ENCODE data around the gene ZBTB46. TPM values are rescaled to one million over a fixed set of nuclear protein-coding genes. Genes with fewer than 3 reads are reported as not detected.

Gene ZBTB46
- total RNA-seq (2021; ENCODE audit: unreplicated experiment) (10.7 TPM), Bru-seq, nascent RNA (percentile 43 among the genes with signal in this experiment), BruChase-seq, experiment 1, labeled RNA remaining after a 6-hour chase (percentile 51 among the genes with signal in this experiment), BruChase-seq, experiment 2, labeled RNA remaining after a 2-hour chase (percentile 49 among the genes with signal in this experiment)
- polyA plus RNA-seq (2012), result 4.1 and 4.8 TPM in 2 replicates
- long read RNA-seq, full-length matches to known transcripts, result 4 of 19 reads
- long read RNA-seq, partial matches to known transcripts, result 5 of 19 reads
- long read RNA-seq, other reads (novel, unspliced or antisense), result 10 of 19 reads

- Histone ChIP-seq H3K4me3 (replicated peaks in 1 of 2; ENCODE audit: low read depth in 1 of 2, low read length in 2 of 2) (peak within 1 kb of the TSS; percentile 38 to 59), H3K9me3 (ENCODE audit: control insufficient read depth in 1 of 2, insufficient read depth in 1 of 2, low read depth in 1 of 2, low read length in 2 of 2) (no peaks in the 10 kb centered on the region), H3K4me2 (ENCODE audit: low read length) (peak within 1 kb of the TSS; percentile 88), H3K79me2 (ENCODE audit: insufficient read depth, low read length) (0 out of 2 replicates have a peak, but pooled peaks cover 3% of the 10 kb centered on the region), H3K4me1 (ENCODE audit: control insufficient read depth in 1 of 2, insufficient read depth in 2 of 2, low read length in 2 of 2) (peaks cover 19 to 49% of the 10 kb centered on the region in 2 experiments), H3K36me3 (ENCODE audit: control insufficient read depth in 1 of 2, insufficient read depth in 2 of 2, low read length in 2 of 2) (no peaks in the 10 kb centered on the region), H3K27ac (ENCODE audit: low read depth, low read length) (peak within 1 kb of the TSS; percentile 51; the same call in 1 of the 2 replicates), H2AFZ (ENCODE audit: low read depth, low read length, poor library complexity, severe bottlenecking) (no peak within 1 kb of the TSS), H4K20me1 (ENCODE audit: insufficient read depth) (no peaks in the 10 kb centered on the region), H3K9me2 (ENCODE audit: insufficient read depth) (no peaks in the 10 kb centered on the region), H3K9ac (ENCODE audit: low read length) (peak within 1 kb of the TSS; percentile 45), H3K27me3 (ENCODE audit: insufficient read depth, low read length) (no peaks in the 10 kb centered on the region)
- POLR2A ChIA-PET, result no interaction called here
- RAD21 ChIA-PET (ENCODE audit: low non-redundant PET in 1 of 2, low total read pairs in 2 of 2, uncharacterized antibody in 2 of 2, unreplicated experiment in 2 of 2), result no interaction called here
- BruUV-seq (replicated peaks), result no TSS peak
- CTCF ChIA-PET, result no interaction called here
- intact Hi-C loops (cut with micrococcal nuclease), result no loop called here
- no peak for TF ChIP-seq EGR1 (IDR thresholded peaks at IDR 0.05; ENCODE audit: low read depth)
- TF ChIP-seq MAX (IDR thresholded peaks at IDR 0.05), result no peak
- TF ChIP-seq ZFX (IDR thresholded peaks at IDR 0.05), result no peak
- TF ChIP-seq REST (IDR thresholded peaks at IDR 0.05; ENCODE audit: low read depth), result no peak
- no peak for TF ChIP-seq POLR2A (IDR thresholded peaks at IDR 0.05; ENCODE audit: borderline replicate concordance, extremely low read depth, insufficient read depth, insufficient read length)
- no peak for TF ChIP-seq CEBPB (IDR thresholded peaks at IDR 0.05; ENCODE audit: low read depth)
- no peak for TF ChIP-seq SIN3A (IDR thresholded peaks at IDR 0.05; ENCODE audit: low read depth)
- TF ChIP-seq ELF1 (IDR thresholded peaks at IDR 0.05; ENCODE audit: borderline replicate concordance, low read depth), result no peak
- TF ChIP-seq JUND (IDR thresholded peaks at IDR 0.05), result no peak
- TF ChIP-seq SRF (IDR thresholded peaks at IDR 0.05; ENCODE audit: low read depth), result no peak
- no peak for TF ChIP-seq ATF3 (IDR thresholded peaks at IDR 0.05)
- TF ChIP-seq YY1 (IDR thresholded peaks at IDR 0.05; ENCODE audit: extremely low read depth, insufficient replicate concordance, low read depth, low read length), result no peak
- no peak for TF ChIP-seq FOSL1 (IDR thresholded peaks at IDR 0.05; ENCODE audit: low read depth)
- TF ChIP-seq TCF7L2 (IDR thresholded peaks at IDR 0.05; ENCODE audit: borderline replicate concordance, extremely low read depth, insufficient read depth, insufficient read length), result no peak
- no peak for TF ChIP-seq EZH2phosphoT487 (IDR thresholded peaks at IDR 0.05; ENCODE audit: borderline replicate concordance)
- TF ChIP-seq RAD21 (IDR thresholded peaks at IDR 0.05; ENCODE audit: low read depth), result no peak
- TF ChIP-seq SP1 (IDR thresholded peaks at IDR 0.05; ENCODE audit: low read depth), result no peak
- TF ChIP-seq ZNF274 (IDR thresholded peaks at IDR 0.05; ENCODE audit: low read depth, low read length), result no peak
- TF ChIP-seq CBX3 (IDR thresholded peaks at IDR 0.05; ENCODE audit: low read depth), result no peak
- peak; percentile 49 for ATAC-seq
- no peak for DNase-seq (ENCODE audit: low read depth, low spot score)
Observed at GRCh38 chr20:63830841-63831588, at the start of gene ZBTB46. Gene ZBTB46 (minus strand): TSS chr20:63831264. CDS start chr20:63790757, 40,507 bp downstream.

Data from HCT116 (cell line).